Tibial artery (tissue), 4 donors: ENCODE results near the gene CMSS1.

Experiments
- DNase-seq, 2 donors: peaks; one replicate each; pipeline ENCODE4 v3.0.0-alpha.2; 2019
- H3K27ac ChIP-seq, 2 donors: fragments of 200-600 bp; sonication (generic) in 1 of 2; 1 replicate in 1 of 2; 2 replicates in 1 of 2; pipeline ENCODE4 v1.5.1; 2018 to 2019; ENCODE audit warnings: mild to moderate bottlenecking in 1 of 2
- H3K27me3 ChIP-seq, 2 donors: fragments of 200-600 bp; sonication (generic) in 1 of 2; one replicate each; pipeline versions ENCODE4 v1.5.1 to v1.6.0; 2016 to 2019
- H3K36me3 ChIP-seq, 3 donors: fragments of 200-600 bp; sonication (generic) in 2 of 3; one replicate each; pipeline ENCODE4 v1.5.1; 2016 to 2019; ENCODE audit warnings: mild to moderate bottlenecking in 2 of 3
- H3K4me1 ChIP-seq, 4 donors: fragments of 200-600 bp; sonication (generic) in 2 of 4; 1 replicate in 3 of 4; 2 replicates in 1 of 4; pipeline ENCODE4 v1.5.1; 2016 to 2019
- H3K4me3 ChIP-seq, 2 donors: fragments of 200-600 bp; sonication (generic) in 1 of 2; 1 replicate in 1 of 2; 2 replicates in 1 of 2; pipeline ENCODE4 v1.5.1; 2018 to 2019; ENCODE audit warnings: mild to moderate bottlenecking in 2 of 2
- H3K9me3 ChIP-seq, 3 donors: fragments of 200-600 bp; sonication (generic) in 1 of 3; one replicate each; pipeline ENCODE4 v1.5.1; 2016 to 2019
- CTCF ChIP-seq, 2 experiments: fragments of 200-600 bp in 1 of 2; fragments of 450-650 bp in 1 of 2; IDR thresholded peaks; one replicate each; pipeline ENCODE4 v1.5.1; 2017 to 2019; ENCODE audit warnings: antibody characterized with exemption in 2 of 2, mild to moderate bottlenecking in 1 of 2, moderate library complexity in 1 of 2
- intact Hi-C: fragments of 100-400 bp; cut with DNase I; formaldehyde crosslinking; loops from one replicate; pipeline ENCODE4 v1.15.0; 2023; ENCODE audit warnings: low total_unique reads

The CMSS1 gene

GRCh38 chr3:100141586-100141985, 323.9 kb downstream of the CMSS1 start:
- DNase-seq: no peak
- no peaks in the 10 kb centered on the region for H3K27me3 ChIP-seq
- no peak overlapping the region for H3K4me3 ChIP-seq
- no peaks in the 10 kb centered on the region for H3K36me3 ChIP-seq
- peaks cover 0 to 35% (median 13%) of the 10 kb centered on the region in 4 donors for H3K4me1 ChIP-seq
- peaks cover 0 to 5% (median 3%) of the 10 kb centered on the region in 3 donors for H3K9me3 ChIP-seq
- no peak overlapping the region for H3K27ac ChIP-seq
- intact Hi-C loops: no loop called here
- TF ChIP-seq CTCF (IDR thresholded peaks at IDR 0.05): no peak

- Histone ChIP-seq H3K27me3 (no peaks in the 10 kb centered on the region), H3K9me3 (peaks cover 0 to 5% (median 3%) of the 10 kb centered on the region in 3 donors), H3K4me1 (peaks cover 0 to 17% (median 4%) of the 10 kb centered on the region in 4 donors), H3K27ac (no peak overlapping the region), H3K36me3 (peaks cover 0 to 4% (median 0%) of the 10 kb centered on the region in 3 donors), H3K4me3 (no peak overlapping the region)
- intact Hi-C loops: no loop called here
- DNase-seq: no peak
- TF ChIP-seq CTCF (IDR thresholded peaks at IDR 0.05): no peak
Observed at GRCh38 chr3:100144255-100144866, 326.7 kb downstream of the CMSS1 start.

- H3K27me3 ChIP-seq: no peaks in the 10 kb centered on the region
- no peaks in the 10 kb centered on the region for H3K9me3 ChIP-seq
- intact Hi-C loops: no loop called here
- no peak overlapping the region for H3K4me3 ChIP-seq
- no peak for TF ChIP-seq CTCF (IDR thresholded peaks at IDR 0.05)
- H3K36me3 ChIP-seq: peaks cover 0 to 4% (median 0%) of the 10 kb centered on the region in 3 donors
- peaks cover 0 to 35% (median 22%) of the 10 kb centered on the region in 4 donors for H3K4me1 ChIP-seq
- no peak for DNase-seq
- H3K27ac ChIP-seq: peak overlapping the region; percentile 81 to 83
Observed at GRCh38 chr3:100149130-100149529, 331.5 kb downstream of the CMSS1 start.

- H3K4me1 ChIP-seq: peaks cover 0 to 35% (median 22%) of the 10 kb centered on the region in 4 donors
- H3K4me3 ChIP-seq: no peak overlapping the region
- H3K27ac ChIP-seq: peak overlapping the region; percentile 81 to 83
- no peaks in the 10 kb centered on the region for H3K27me3 ChIP-seq
- H3K9me3 ChIP-seq: peaks cover 0 to under 1% (median 0%) of the 10 kb centered on the region in 3 donors
- no peak for TF ChIP-seq CTCF (IDR thresholded peaks at IDR 0.05)
- H3K36me3 ChIP-seq: peaks cover 0 to 4% (median 0%) of the 10 kb centered on the region in 3 donors
- intact Hi-C loops: loop anchor here (10.0 kb wide), 1 partner anchor 45 kb away; no protein-coding TSS in a partner anchor
- no peak for DNase-seq
Observed at GRCh38 chr3:100149713-100150415, 332.2 kb downstream of the CMSS1 start.

- Histone ChIP-seq H3K4me3 (no peak overlapping the region), H3K9me3 (peaks cover 0 to 7% (median 0%) of the 10 kb centered on the region in 3 donors), H3K36me3 (peaks cover 0 to 11% (median 0%) of the 10 kb centered on the region in 3 donors), H3K4me1 (peaks cover 0 to 35% (median 22%) of the 10 kb centered on the region in 4 donors), H3K27ac (peak overlapping the region; percentile 82 to 83), H3K27me3 (no peaks in the 10 kb centered on the region)
- TF ChIP-seq CTCF (IDR thresholded peaks at IDR 0.05): no peak
- intact Hi-C loops: loop anchor here (10.0 kb wide), 1 partner anchor 46 kb away; no protein-coding TSS in a partner anchor
- DNase-seq: no peak
Observed at GRCh38 chr3:100150473-100150872, 332.8 kb downstream of the CMSS1 start.
